BLaER1 (cell line): Measurements from ENCODE around the gene UNC119B.

Experiments used
- H3K27ac ChIP-seq: shearing (Covaris generic); formaldehyde crosslinking; 2 replicates; pipeline ENCODE4 v1.8.1; 2022
- H3K27me3 ChIP-seq: shearing (Covaris generic); formaldehyde crosslinking; 2 replicates; pipeline ENCODE4 v1.8.1; 2022
- H3K36me3 ChIP-seq: shearing (Covaris generic); formaldehyde crosslinking; 2 replicates; pipeline ENCODE4 v1.8.1; 2022
- H3K4me1 ChIP-seq: shearing (Covaris generic); formaldehyde crosslinking; 2 replicates; pipeline ENCODE4 v1.8.1; 2022
- H3K4me2 ChIP-seq: shearing (Covaris generic); formaldehyde crosslinking; 2 replicates; pipeline ENCODE4 v1.8.1; 2022
- H3K4me3 ChIP-seq: shearing (Covaris generic); formaldehyde crosslinking; 2 replicates; pipeline ENCODE4 v1.8.1; 2022
- H3K9ac ChIP-seq: shearing (Covaris generic); formaldehyde crosslinking; 2 replicates; pipeline ENCODE4 v1.8.1; 2022
- H3K9me3 ChIP-seq: shearing (Covaris generic); formaldehyde crosslinking; 2 replicates; pipeline ENCODE4 v1.8.1; 2022
- H4K20me1 ChIP-seq: shearing (Covaris generic); formaldehyde crosslinking; 2 replicates; pipeline ENCODE4 v1.8.1; 2022
- Cebpa-rat ChIP-seq: shearing (Covaris generic); IDR thresholded peaks from 2 replicates; pipeline ENCODE4 v1.8.1; 2022

Gene UNC119B

GRCh38 chr12:120737557-120738251 lies 27.4 kb downstream of the UNC119B start:
- no peaks in the 10 kb centered on the region for H3K9me3 ChIP-seq
- TF ChIP-seq Cebpa-rat: no peak
- no peaks in the 10 kb centered on the region for H4K20me1 ChIP-seq
- H3K9ac ChIP-seq: no peak overlapping the region
- H3K27ac ChIP-seq: no peak overlapping the region
- H3K4me1 ChIP-seq: peaks cover 15% of the 10 kb centered on the region
- no peak overlapping the region for H3K4me2 ChIP-seq
- H3K27me3 ChIP-seq: no peaks in the 10 kb centered on the region
- H3K36me3 ChIP-seq: peaks cover 28% of the 10 kb centered on the region
- no peak overlapping the region for H3K4me3 ChIP-seq

GRCh38 chr12:120738252-120739030 lies 28.2 kb downstream of the UNC119B start:
- Histone ChIP-seq H3K4me2 (no peak overlapping the region), H4K20me1 (no peaks in the 10 kb centered on the region), H3K9me3 (no peaks in the 10 kb centered on the region), H3K4me3 (no peak overlapping the region), H3K9ac (no peak overlapping the region), H3K36me3 (peaks cover 24% of the 10 kb centered on the region), H3K27ac (no peak overlapping the region), H3K27me3 (no peaks in the 10 kb centered on the region), H3K4me1 (peaks cover 15% of the 10 kb centered on the region)
- no peak for TF ChIP-seq Cebpa-rat

DNA sequence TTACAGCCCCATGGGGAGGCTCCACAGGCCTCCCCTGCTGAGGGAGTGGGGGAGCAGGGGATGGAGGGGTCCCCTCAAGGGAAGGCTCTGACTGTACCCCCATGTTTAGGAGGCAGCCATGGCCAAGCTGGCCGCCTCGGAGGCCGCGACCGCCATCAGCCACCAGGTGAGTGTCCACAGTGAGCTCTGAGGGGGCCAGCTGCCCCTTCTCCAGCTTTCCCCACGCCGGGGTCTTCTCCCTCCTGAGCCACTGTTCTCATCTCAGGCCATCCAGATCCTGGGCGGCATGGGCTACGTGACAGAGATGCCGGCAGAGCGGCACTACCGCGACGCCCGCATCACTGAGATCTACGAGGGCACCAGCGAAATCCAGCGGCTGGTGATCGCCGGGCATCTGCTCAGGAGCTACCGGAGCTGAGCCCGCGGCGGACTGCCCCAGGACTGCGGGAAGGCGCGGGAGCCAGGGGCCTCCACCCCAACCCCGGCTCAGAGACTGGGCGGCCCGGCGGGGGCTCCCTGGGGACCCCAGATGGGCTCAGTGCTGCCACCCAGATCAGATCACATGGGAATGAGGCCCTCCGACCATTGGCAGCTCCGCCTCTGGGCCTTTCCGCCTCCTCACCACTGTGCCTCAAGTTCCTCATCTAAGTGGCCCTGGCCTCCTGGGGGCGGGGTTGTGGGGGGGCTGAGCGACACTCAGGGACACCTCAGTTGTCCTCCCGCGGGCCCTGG lies 28.9 kb downstream of the UNC119B start:
- H3K4me2 ChIP-seq: peak overlapping the region; percentile 9; the same call in 1 of the 2 replicates
- peak overlapping the region; percentile 38; the same call in 1 of the 2 replicates for H3K27ac ChIP-seq
- TF ChIP-seq Cebpa-rat: no peak
- H3K4me1 ChIP-seq: peaks cover 15% of the 10 kb centered on the region
- H3K9ac ChIP-seq: no peak overlapping the region
- H3K27me3 ChIP-seq: no peaks in the 10 kb centered on the region
- H3K4me3 ChIP-seq: no peak overlapping the region
- no peaks in the 10 kb centered on the region for H4K20me1 ChIP-seq
- peaks cover 21% of the 10 kb centered on the region for H3K36me3 ChIP-seq
- no peaks in the 10 kb centered on the region for H3K9me3 ChIP-seq

DNA sequence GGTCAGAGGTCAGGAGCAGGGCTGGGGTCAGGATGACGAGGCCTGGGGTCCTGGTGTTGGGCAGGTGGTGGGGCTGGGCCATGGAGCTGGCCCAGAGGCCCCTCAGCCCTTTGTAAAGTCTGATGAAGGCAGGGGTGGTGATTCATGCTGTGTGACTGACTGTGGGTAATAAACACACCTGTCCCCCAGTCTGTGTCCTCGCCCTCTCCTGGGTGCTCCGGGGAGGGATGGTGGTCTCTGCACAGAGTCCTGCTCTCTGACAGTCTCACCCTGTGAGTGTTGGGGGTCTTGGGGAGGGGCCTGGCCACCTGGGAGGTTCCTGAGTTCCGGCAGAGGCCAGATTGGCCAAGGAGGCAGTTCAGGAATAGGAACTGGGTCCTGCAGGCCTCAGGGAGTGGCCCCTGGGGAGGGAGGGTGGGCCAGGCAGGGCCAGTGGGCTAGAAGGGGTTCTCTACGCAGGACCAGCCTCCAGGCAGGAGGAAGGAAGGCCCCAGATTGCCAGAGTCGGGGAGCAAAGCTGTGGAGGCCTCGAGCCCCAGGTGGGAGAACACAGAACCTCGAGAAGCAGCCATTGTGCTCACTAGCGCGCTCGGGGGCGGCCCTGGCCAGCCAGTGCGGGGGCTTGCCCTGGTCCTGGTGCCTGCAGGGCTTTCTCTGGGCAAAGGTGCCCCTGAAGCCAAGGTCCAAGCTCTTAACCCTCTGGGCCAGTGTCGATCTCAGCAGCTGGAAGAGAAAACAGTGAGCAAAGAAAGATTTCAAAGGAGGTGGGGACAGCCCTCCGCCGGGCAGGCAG lies 29.8 kb downstream of the UNC119B start:
- no peak overlapping the region for H3K9ac ChIP-seq
- no peaks in the 10 kb centered on the region for H3K9me3 ChIP-seq
- H3K36me3 ChIP-seq: peaks cover 18% of the 10 kb centered on the region
- peak overlapping the region; percentile 9; the same call in 1 of the 2 replicates for H3K4me2 ChIP-seq
- H4K20me1 ChIP-seq: no peaks in the 10 kb centered on the region
- no peak overlapping the region for H3K4me3 ChIP-seq
- TF ChIP-seq Cebpa-rat: no peak
- peak overlapping the region; percentile 38; the same call in 1 of the 2 replicates for H3K27ac ChIP-seq
- H3K4me1 ChIP-seq: peaks cover 15% of the 10 kb centered on the region
- H3K27me3 ChIP-seq: no peaks in the 10 kb centered on the region

DNA sequence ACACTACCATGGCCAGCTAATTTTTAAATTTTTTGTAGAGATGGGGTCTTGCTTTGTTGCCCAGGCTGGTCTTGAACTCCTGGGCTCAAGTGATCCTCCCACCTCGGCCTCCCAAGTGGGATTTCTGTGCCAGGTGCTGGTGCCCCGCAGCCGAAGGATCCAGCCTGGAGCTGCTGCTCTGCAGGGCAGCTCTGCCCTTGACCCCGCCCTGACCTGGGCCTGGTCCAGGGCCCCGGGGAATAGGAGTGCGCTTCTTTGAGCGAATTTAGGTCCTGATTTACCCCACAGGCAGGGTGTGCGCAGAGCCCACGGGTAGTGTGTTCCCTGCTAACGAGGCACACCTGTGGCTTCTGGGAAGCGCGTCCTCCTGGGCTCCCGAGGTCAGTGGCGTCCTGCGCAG lies 30.6 kb downstream of the UNC119B start:
- no peak overlapping the region for H3K9ac ChIP-seq

DNA sequence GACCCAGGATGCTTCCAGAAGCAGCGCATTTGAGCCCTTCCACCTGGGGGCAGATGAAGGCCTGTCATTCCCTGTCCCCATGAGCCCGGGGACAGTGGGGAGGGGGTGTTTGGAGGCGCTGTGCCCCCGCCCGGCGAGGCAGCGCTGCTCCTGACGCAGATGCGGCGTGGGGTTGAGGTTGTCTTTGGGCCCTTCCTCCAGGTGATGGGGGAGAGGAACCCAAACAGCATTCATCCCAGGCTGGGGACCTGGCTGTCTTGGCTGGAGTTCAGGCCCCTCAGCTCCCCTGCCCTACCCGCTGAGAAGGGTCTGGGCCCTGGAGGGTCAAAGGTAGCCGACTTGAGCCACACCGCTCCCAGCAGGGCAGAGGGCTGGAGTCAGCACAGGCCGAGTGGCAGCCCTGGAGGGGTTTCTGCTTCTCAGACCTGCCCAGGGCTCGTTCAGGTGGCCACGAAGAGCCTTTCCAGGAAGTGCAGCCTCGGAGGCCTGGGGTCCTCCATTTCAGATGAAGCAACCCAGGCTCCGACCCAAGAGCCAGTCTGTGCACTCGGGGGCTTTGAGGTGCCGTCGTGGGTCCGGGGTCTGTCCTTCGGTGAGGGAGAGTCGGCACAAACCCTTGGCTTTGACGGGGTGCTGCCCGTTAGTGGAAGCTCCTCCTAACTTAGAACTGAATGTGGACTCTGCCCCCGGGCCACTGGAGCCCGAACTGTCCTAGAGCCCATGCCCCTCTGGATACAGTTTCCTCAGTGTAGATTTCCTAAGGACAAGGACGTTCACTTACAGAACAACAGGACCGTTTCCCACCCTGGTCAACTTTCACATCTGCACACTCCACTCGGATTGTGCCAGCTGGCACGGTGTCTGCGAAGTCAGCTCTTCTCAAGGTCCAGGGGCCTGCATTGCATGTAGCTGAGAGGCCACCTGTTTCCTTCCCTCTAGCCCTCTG lies 31.5 kb downstream of the UNC119B start:
- Histone ChIP-seq H3K9me3 (no peaks in the 10 kb centered on the region), H3K4me3 (no peak overlapping the region), H3K4me1 (peaks cover 15% of the 10 kb centered on the region), H3K36me3 (peaks cover 18% of the 10 kb centered on the region), H3K4me2 (no peak overlapping the region), H4K20me1 (no peaks in the 10 kb centered on the region), H3K27me3 (no peaks in the 10 kb centered on the region), H3K9ac (no peak overlapping the region), H3K27ac (0 out of 2 replicates have a peak overlapping the region, but pooled peaks have one; percentile 6)
- TF ChIP-seq Cebpa-rat: no peak

More for the DNA sequence above, 30.6 kb downstream of the UNC119B start:
- Histone ChIP-seq H3K9me3 (no peaks in the 10 kb centered on the region), H3K36me3 (peaks cover 18% of the 10 kb centered on the region), H3K4me1 (peaks cover 15% of the 10 kb centered on the region), H3K27ac (no peak overlapping the region), H3K4me2 (no peak overlapping the region), H3K4me3 (no peak overlapping the region), H3K27me3 (no peaks in the 10 kb centered on the region), H4K20me1 (no peaks in the 10 kb centered on the region)
- no peak for TF ChIP-seq Cebpa-rat

GRCh38 chr12:120744922-120745493 lies 34.8 kb downstream of the UNC119B start:
- no peak for TF ChIP-seq Cebpa-rat
- H3K27me3 ChIP-seq: no peaks in the 10 kb centered on the region
- no peak overlapping the region for H3K4me2 ChIP-seq
- H3K36me3 ChIP-seq: no peaks in the 10 kb centered on the region
- H3K9me3 ChIP-seq: no peaks in the 10 kb centered on the region
- no peak overlapping the region for H3K27ac ChIP-seq
- H3K9ac ChIP-seq: no peak overlapping the region
- H4K20me1 ChIP-seq: no peaks in the 10 kb centered on the region
- peaks cover 8% of the 10 kb centered on the region for H3K4me1 ChIP-seq
- H3K4me3 ChIP-seq: no peak overlapping the region

- no peaks in the 10 kb centered on the region for H3K4me1 ChIP-seq
- H3K4me3 ChIP-seq: no peak overlapping the region
- H3K27ac ChIP-seq: no peak overlapping the region
- no peaks in the 10 kb centered on the region for H3K9me3 ChIP-seq
- H3K4me2 ChIP-seq: no peak overlapping the region
- H3K27me3 ChIP-seq: no peaks in the 10 kb centered on the region
- no peaks in the 10 kb centered on the region for H3K36me3 ChIP-seq
- H3K9ac ChIP-seq: no peak overlapping the region
- no peak for TF ChIP-seq Cebpa-rat
- no peaks in the 10 kb centered on the region for H4K20me1 ChIP-seq
Measured at GRCh38 chr12:120748242-120748641, 38.0 kb downstream of the UNC119B start.
